Muscle layer of duodenum (tissue), 2 donors: Measurements from ENCODE around the gene RAP1GAP.

Source experiments
- H3K27ac ChIP-seq: one replicate; pipeline ENCODE4 v1.7.0; 2013; ENCODE audit warnings: mild to moderate bottlenecking, low read length
- H3K27me3 ChIP-seq: one replicate; pipeline ENCODE4 v1.7.0; 2013; ENCODE audit warnings: low read depth, mild to moderate bottlenecking, control low read depth, low read length
- H3K36me3 ChIP-seq, 2 donors: one replicate each; pipeline ENCODE4 v1.7.0; 2013; ENCODE audit warnings: low read length in 2 of 2, control low read depth in 1 of 2, mild to moderate bottlenecking in 1 of 2; ENCODE audit not compliant: insufficient read depth in 2 of 2, control insufficient read depth in 1 of 2
- H3K4me1 ChIP-seq, 2 donors: one replicate each; pipeline ENCODE4 v1.7.0; 2013; ENCODE audit warnings: low read length in 2 of 2, mild to moderate bottlenecking in 2 of 2, control low read depth in 1 of 2, moderate library complexity in 1 of 2; ENCODE audit not compliant: insufficient read depth in 2 of 2, control insufficient read depth in 1 of 2
- H3K4me3 ChIP-seq, 2 donors: one replicate each; pipeline ENCODE4 v1.7.0; 2013; ENCODE audit warnings: low read length in 2 of 2, low read depth in 1 of 2, mild to moderate bottlenecking in 1 of 2
- H3K9me3 ChIP-seq, 2 donors: one replicate each; pipeline ENCODE4 v1.7.0; 2013; ENCODE audit warnings: low read length in 2 of 2, control low read depth in 1 of 2, mild to moderate bottlenecking in 1 of 2; ENCODE audit not compliant: control insufficient read depth in 1 of 2
- donor health status: healthy.

The RAP1GAP gene

GRCh38 chr1:21576031-21576797 is 92.9 kb downstream of the RAP1GAP start:
- H3K27me3 ChIP-seq, result no peaks in the 10 kb centered on the region
- no peaks in the 10 kb centered on the region for H3K9me3 ChIP-seq
- no peak overlapping the region for H3K4me3 ChIP-seq
- H3K4me1 ChIP-seq, result peaks cover 6 to 8% of the 10 kb centered on the region in 2 donors
- no peak overlapping the region for H3K27ac ChIP-seq
- no peaks in the 10 kb centered on the region for H3K36me3 ChIP-seq

GRCh38 chr1:21575351-21575942 is 93.7 kb downstream of the RAP1GAP start:
- no peaks in the 10 kb centered on the region for H3K36me3 ChIP-seq
- no peak overlapping the region for H3K4me3 ChIP-seq
- no peaks in the 10 kb centered on the region for H3K9me3 ChIP-seq
- H3K27me3 ChIP-seq, result no peaks in the 10 kb centered on the region
- H3K4me1 ChIP-seq, result peaks cover 6 to 8% of the 10 kb centered on the region in 2 donors
- no peak overlapping the region for H3K27ac ChIP-seq

GRCh38 chr1:21574466-21575151 is 94.5 kb downstream of the RAP1GAP start:
- Histone ChIP-seq H3K27me3 (no peaks in the 10 kb centered on the region), H3K4me1 (peaks cover 6 to 8% of the 10 kb centered on the region in 2 donors), H3K36me3 (no peaks in the 10 kb centered on the region), H3K9me3 (no peaks in the 10 kb centered on the region), H3K27ac (no peak overlapping the region), H3K4me3 (no peak overlapping the region)

- no peaks in the 10 kb centered on the region for H3K9me3 ChIP-seq
- H3K36me3 ChIP-seq, result no peaks in the 10 kb centered on the region
- H3K4me1 ChIP-seq, result peaks cover 6 to 8% of the 10 kb centered on the region in 2 donors
- no peak overlapping the region for H3K4me3 ChIP-seq
- H3K27ac ChIP-seq, result no peak overlapping the region
- no peaks in the 10 kb centered on the region for H3K27me3 ChIP-seq
Observed at GRCh38 chr1:21573971-21574465, 95.1 kb downstream of the RAP1GAP start.

- H3K36me3 ChIP-seq, result no peaks in the 10 kb centered on the region
- H3K4me1 ChIP-seq, result peaks cover 6 to 8% of the 10 kb centered on the region in 2 donors
- H3K27ac ChIP-seq, result no peak overlapping the region
Observed at GRCh38 chr1:21573475-21573874, 95.7 kb downstream of the RAP1GAP start.

GRCh38 chr1:21572735-21573277 is 96.4 kb downstream of the RAP1GAP start:
- no peaks in the 10 kb centered on the region for H3K27me3 ChIP-seq
- H3K4me3 ChIP-seq, result no peak overlapping the region
- peaks cover 6 to 8% of the 10 kb centered on the region in 2 donors for H3K4me1 ChIP-seq
- H3K9me3 ChIP-seq, result no peaks in the 10 kb centered on the region
- H3K27ac ChIP-seq, result no peak overlapping the region
- H3K36me3 ChIP-seq, result no peaks in the 10 kb centered on the region

More at GRCh38 chr1:21573475-21573874, 95.7 kb downstream of the RAP1GAP start:
- H3K9me3 ChIP-seq, result no peaks in the 10 kb centered on the region
- no peak overlapping the region for H3K4me3 ChIP-seq
- no peaks in the 10 kb centered on the region for H3K27me3 ChIP-seq

GRCh38 chr1:21572221-21572620 is 96.9 kb downstream of the RAP1GAP start:
- no peak overlapping the region for H3K4me3 ChIP-seq
- H3K27me3 ChIP-seq, result no peaks in the 10 kb centered on the region
- H3K27ac ChIP-seq, result no peak overlapping the region
- peaks cover 6 to 8% of the 10 kb centered on the region in 2 donors for H3K4me1 ChIP-seq
- no peaks in the 10 kb centered on the region for H3K36me3 ChIP-seq
- H3K9me3 ChIP-seq, result no peaks in the 10 kb centered on the region

- no peak overlapping the region for H3K27ac ChIP-seq
- H3K9me3 ChIP-seq, result no peaks in the 10 kb centered on the region
- H3K36me3 ChIP-seq, result no peaks in the 10 kb centered on the region
- peaks cover 6 to 8% of the 10 kb centered on the region in 2 donors for H3K4me1 ChIP-seq
- no peak overlapping the region for H3K4me3 ChIP-seq
- no peaks in the 10 kb centered on the region for H3K27me3 ChIP-seq
Observed at GRCh38 chr1:21570885-21571284, 98.3 kb downstream of the RAP1GAP start.

- Histone ChIP-seq H3K27ac (no peak overlapping the region), H3K36me3 (no peaks in the 10 kb centered on the region), H3K27me3 (no peaks in the 10 kb centered on the region), H3K4me3 (no peak overlapping the region), H3K4me1 (peaks cover 6 to 8% of the 10 kb centered on the region in 2 donors), H3K9me3 (no peaks in the 10 kb centered on the region)
Observed at GRCh38 chr1:21570528-21570875, 98.7 kb downstream of the RAP1GAP start.

- H3K27ac ChIP-seq, result no peak overlapping the region
- no peaks in the 10 kb centered on the region for H3K9me3 ChIP-seq
- no peaks in the 10 kb centered on the region for H3K36me3 ChIP-seq
- H3K4me3 ChIP-seq, result no peak overlapping the region
- no peaks in the 10 kb centered on the region for H3K27me3 ChIP-seq
- H3K4me1 ChIP-seq, result peaks cover 6 to 8% of the 10 kb centered on the region in 2 donors
Observed at GRCh38 chr1:21569820-21570527, 99.2 kb downstream of the RAP1GAP start.
